ENCODE data around the gene DNASE1L1. TPM values are rescaled to one million over a fixed set of nuclear protein-coding genes. Genes with fewer than 3 reads are reported as not detected.

Gene DNASE1L1
- polyA plus RNA-seq, 4 donors, result 10.1 to 16.5 (median 12.0) TPM

DNA sequence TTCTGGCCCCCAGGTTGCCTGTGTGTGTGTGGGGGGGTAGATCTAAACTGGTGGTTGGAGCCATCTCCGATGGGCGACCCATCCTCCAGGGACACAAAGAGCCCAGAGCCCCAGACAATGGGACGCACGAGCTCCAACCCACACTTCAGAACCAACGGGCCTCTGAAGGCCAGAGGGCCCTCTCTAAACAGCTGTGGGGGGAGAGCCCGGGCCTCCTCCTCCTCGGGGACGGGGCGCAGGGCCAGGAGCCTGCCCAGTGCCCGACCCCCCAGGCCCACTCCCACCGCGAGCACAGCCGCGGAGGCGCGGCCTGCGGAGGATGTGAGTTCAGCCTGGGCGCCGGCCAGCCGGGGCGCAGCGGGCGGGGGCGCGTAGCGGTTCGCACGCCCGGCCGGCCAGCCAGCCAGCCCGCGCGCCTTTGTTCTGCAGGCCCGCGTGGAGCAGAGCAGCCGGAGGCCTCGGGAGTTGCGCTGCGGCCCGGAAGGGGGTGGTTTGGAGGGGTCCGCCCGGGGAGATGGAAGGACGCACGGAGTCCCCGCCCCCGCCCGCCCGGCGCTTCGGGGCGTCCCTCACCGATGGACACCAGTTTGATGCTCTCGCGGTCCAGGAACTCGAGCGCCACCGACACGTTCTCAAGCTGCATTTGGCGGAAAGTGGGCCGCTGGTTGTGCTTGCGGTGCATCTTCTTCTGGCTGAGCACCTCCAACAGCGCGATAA, 38.6 kb downstream of the DNASE1L1 start:
- no peak for DNase-seq (ENCODE audit: low read depth in 4 of 4, low spot score in 3 of 4)

DNA sequence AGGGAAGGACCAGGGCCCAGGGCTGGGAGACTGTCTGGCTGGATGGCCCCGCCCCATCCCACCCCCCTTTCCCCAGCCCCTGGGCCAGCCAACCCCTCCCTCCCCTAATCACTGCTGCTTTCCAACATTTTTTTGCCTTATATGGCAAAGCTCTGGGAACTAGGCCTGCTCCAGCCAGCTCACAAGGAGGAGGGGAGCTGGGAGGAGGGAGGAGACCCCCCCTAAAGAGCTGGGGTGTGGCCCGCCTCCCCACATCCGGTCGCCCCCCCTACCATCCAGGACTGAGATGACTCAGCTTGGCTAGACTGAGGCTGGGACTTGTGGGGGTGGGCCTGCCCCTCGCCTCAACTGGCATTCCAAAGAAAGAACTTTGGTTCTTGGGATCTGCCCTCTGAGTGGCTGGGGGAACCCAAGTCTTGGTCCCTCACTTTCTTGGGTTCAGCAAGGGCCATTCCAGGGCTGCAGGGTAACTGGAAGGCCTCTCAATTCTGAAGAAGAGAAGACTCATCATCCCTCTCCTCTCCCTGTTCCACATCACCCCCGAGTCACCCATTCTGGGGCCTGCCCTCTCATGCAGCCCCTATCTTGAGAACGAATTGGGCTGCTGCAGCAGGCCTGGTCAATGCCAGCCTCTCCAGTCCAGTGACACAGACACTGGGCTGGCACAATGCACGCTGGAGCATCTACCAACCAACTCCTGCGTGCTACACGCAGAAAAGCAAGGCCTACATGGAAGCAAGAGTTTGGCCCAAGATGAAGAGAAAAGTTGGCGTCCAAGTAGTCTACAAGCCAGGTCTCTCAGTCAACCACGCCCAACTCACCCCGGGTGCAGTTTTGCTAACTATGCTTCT, 39.4 kb downstream of the DNASE1L1 start:
- DNase-seq (ENCODE audit: low read depth in 4 of 4, low spot score in 3 of 4), result peak; percentile 60 to 79 (median 68)

DNA sequence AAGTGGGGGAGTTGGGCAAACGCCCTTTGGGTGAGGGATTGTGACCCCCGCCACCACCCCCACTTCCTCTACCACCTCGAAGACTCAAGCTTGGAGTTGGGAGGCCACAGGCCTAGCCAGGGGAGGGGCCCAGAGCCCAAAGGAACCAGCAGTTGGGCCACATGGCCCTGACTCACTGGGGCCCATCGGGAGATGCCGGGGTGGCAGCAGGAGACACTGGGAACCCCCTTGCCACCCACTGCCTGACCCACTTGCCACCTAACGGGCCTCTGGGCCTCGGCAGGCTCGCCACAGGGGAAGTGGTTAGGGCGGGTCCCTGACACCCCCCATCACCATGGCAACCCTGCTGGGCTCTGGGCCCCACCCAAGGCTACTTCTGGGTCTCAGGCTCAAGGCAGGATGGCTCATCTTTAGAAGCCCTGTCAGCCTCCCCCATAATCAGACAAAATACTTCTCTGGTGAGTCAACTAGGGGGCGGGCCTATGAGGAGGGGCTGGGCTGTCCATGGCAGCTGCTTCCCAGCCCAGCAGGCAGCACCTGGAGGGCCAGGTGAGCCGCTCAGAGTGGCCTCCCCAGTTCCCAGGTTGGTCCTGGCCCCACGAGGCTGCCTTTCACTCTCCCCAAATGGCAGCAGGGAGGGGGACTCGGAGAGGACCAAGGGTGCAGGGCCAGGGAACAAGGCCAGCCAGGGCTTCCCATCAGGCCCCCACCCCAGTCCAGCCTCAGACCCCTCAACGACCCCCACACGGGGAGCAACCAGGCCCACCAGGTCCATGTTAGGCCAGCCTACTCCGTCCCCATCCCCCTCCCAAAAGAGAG, 40.2 kb downstream of the DNASE1L1 start:
- DNase-seq (ENCODE audit: low read depth in 4 of 4, low spot score in 3 of 4), result no peak

DNA sequence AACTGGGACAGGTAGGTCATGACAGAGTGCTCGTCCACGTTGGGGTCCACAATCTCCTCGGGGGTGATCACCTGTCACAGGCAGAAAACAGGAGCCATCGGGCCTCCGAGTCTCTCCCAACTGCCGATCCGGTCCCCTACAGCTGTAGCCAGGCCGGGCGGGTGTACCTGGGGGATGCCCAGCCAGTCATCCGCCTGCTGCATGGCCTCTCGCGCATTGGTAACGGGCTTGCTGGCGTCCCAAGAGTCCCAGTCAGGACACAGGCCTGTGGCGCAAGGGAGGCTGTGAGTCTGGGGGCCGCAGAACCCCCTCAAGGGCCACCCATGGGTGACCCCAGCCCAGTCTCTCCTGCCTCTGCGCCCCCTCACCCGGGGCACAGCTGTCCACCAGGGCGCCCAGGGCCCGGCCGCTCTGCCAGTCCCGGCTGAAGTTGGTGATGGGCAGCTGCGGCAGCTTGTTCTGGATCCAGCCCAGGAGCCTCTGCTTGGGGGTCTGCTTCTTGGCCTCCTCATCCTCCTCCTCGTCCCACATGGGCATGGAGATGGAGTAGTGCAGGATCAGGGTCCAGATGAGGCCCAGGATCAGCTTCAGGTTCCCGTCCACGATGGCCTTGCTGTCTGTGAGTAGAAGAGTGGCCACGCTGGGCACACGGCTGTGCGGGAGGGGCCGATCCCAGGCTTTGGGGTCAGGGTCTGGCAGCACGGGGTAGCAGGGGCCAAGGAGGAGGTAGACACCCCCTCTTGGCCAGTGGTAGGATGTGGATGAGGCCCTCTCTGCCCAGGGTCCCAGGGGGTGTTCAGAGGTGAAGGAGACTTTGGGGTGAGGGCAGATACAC, 41.4 kb downstream of the DNASE1L1 start:
- DNase-seq (ENCODE audit: low read depth in 4 of 4, low spot score in 3 of 4), result no peak

DNA sequence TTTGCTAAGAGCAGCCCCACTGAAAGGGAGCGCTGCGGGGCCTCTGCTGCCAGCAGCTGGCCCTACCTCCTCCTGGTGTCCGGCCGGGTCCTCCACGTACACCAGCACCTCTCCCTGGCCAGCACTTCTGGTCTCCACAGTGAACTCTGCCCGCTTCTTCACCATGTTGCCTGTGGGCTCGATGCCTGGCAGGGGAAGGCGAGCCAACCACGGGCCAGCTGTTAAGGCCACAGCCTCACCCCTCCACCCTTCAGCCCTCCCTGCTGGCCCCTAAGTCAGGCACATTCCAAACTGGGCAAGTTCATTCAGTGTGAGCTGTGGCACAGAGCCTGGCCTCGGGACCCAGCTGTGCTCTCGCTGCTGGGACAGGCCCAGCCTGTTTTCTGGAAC, 42.4 kb downstream of the DNASE1L1 start:
- DNase-seq (ENCODE audit: low read depth in 4 of 4, low spot score in 3 of 4), result no peak

DNA sequence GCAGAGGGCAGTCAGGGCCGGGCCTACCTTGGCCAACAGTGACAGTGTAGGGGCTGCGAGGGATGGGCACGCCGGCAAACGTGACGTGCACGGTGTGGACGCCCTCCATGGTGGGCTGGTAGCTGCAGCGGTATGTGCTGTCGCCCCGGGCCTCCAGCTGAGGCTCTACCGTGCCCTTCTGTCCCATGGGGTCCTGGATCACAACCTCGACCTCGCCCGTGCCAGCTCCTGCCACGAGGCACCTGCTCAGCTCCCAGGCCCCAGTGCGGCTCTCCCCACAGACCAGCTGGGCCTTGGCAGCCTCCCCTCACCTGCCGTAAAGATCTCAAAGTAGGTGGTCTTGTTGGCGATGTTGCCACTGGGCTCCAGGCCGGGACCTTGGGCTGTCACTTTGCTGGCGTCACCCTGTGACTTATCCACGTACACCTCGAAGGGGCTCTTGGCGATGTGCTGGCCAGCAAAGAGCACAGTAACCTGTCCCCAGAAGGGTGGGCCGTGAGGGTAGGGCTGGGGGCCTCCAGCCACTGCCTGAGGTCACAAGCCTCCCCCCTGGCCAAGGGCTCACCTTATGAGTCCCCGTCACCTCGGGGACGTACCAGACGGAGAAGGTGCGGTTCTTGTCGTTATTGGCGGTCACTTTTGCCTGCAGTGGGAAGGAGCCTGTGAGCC, 42.9 kb downstream of the DNASE1L1 start:
- no peak for DNase-seq (ENCODE audit: low read depth in 4 of 4, low spot score in 3 of 4)

DNA sequence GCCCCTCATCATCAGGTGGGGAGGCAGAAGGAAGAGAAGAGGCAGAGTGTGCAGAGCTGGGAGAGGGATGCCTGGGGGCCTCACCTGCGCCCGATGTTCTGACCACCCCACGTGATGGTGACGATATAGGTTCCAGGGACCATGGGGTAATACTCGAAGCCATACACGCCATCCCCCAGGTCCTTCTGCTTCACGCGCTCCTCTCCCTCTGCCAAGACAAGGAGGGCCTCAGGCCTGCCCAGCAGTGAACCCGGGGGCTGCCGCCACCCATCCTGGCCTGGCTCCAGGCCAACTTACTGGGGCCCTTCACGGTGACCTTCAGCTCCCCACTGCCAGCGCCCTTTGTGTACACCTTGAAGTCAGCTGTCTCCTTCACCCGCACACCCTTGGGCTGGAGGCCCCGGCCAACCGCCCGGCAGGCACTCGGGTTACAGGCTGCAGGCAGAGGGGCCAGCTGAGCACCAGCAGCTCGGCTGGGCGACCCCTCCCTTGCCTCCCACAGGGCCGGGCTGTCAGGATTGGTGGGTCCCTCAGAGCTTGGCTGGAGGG, 43.9 kb downstream of the DNASE1L1 start:
- DNase-seq (ENCODE audit: low read depth in 4 of 4, low spot score in 3 of 4), result no peak

DNA sequence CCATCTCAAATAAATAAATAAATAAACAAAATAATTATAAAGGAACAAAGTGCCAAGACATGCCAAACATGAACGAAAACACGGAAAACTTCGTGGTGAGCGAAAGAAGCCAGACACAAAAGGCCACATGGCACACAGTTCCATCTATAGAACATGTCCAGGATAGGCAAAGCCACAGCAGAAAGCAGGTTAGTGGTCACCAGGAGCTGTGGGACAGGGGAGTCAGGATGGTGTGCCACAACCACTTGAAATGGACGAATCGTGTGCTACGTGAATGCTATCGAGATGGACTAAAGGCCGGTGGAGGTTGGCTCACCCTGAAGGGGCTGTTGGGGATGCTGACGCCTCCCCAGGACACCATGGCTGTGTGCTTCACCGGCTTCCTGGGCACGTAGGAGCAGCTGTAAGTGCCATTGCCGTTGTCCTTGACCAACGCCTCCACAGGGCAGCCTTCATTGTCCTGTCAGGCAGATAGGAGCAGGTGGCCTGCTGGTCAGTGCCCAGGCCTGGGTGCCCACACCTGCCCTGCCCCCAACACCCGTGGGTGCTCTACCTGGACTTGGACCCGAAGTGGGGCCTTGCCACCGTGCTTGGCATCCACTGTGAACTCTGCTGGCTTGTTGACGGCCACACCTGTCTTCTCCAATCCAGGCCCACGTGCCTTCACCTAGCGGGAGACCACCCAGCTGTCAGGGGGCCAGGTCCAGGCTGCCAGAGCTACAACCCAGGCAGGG, 45.2 kb downstream of the DNASE1L1 start:
- DNase-seq (ENCODE audit: low read depth in 4 of 4, low spot score in 3 of 4), result no peak

DNA sequence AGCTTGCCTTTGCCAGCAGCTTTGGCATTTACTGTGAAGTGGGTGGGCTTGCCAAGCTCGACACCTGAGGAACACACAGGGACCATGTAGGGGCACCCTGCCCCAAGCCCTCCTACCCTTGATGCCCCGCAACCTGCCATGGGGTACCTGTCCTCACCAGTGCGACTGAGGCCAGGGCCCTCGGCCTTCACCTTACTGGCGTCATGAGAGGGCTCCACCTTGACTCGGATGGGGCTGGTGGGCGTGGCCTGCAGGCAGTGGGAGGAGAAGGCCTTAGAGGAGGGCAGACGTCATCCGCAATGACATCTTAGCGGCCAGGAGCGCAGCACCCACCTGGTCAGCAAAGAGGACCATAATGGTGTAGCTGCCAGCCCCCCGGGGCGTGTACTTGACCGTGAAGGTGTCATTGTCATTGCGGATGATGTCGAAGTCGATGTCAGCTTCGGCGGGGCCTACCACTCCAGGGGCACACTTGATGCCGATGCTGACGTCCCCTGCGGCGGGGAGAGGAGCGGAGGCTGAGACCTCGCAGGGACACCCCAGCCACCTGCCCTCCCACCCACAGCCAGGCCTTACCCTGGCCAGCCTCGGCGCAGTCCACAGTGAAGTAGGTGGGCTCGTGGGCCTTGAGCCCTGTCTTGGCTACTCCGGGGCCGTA, 46.8 kb downstream of the DNASE1L1 start:
- DNase-seq (ENCODE audit: low read depth in 4 of 4, low spot score in 3 of 4), result no peak

DNA sequence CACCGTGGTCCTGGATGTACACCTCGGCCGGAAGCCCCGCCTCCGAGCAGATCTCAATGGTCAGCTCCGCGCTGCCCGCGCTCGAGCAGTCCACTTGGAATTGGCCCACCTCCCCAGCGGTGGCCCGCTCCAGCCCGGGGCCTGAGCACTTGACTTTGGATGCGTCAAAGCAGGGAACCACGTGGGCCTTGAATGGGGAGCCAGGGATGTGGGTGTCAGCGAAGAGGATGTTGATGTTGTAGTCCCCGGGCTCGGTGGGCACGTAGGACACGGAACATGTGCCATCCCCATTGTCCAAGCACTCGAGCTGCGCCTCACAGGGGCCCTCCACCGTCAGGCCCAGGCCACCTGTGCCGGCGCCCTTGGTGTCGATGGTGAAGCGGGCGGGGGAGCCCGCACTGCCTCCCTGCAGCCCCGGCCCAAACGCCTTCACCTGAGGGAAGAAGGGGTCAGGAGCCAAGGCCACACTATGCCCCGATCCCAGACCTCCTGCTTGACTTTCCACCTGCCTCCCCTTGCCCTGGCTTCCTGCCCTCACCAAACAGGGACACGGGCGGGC, 48.8 kb downstream of the DNASE1L1 start:
- DNase-seq (ENCODE audit: low read depth in 4 of 4, low spot score in 3 of 4), result no peak

DNA sequence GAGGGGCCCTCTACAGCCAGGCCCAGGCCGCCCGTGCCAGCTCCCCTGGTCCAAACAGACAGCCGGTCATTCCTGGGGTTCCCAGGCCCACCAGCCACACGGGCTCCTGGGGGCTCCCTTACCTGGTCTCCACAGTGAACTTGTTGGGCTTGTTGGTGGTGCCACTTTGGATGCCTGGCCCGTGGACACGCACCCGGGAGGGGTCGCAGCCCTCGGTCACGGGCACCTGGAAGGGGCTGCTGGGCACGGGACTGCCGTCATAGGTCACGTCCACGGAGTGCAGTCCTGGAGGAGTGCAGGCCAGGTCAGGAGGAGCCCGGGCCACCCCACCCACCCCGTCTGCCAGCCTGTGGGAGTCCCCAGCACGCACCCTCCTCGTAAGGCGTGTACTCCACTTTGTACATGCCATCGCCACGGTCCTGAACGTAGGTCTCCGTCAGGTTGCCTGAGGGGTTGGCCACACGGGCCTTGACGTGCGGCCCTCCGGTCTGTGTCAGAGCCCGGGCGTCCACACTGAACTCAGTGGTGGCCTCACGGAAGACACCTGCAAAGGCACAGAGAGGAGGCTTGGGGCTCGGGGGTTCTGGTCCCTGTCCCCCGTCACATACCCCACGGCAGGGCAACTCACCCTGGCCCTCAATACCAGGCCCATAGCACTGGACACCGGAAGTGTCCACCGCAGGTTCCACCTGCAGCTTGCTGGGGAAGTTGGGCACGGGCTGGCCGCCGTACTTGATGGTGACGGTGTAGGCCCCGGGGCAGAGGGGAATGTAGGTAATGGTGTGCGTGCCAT, 49.5 kb downstream of the DNASE1L1 start:
- DNase-seq (ENCODE audit: low read depth in 4 of 4, low spot score in 3 of 4), result no peak

DNA sequence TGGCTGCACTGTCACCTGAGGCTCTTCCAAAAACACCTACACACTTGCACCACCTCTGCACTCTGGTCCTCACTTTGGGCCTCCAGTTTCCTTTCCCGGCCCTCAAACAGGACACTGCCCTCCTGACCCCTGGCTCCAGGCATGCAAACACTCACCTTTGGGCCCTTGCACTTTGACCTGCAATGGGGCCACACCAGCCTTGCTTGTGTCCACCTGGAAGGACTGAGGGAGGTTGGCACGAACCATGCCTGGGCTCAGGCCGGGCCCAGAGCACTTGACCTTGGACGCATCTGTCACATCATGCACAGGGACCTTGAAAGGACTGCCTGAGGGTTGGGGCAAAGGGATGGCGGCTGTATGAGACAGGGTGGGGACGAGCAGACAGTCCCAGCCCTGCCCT, 50.2 kb downstream of the DNASE1L1 start:
- DNase-seq (ENCODE audit: low read depth in 4 of 4, low spot score in 3 of 4), result no peak

DNA sequence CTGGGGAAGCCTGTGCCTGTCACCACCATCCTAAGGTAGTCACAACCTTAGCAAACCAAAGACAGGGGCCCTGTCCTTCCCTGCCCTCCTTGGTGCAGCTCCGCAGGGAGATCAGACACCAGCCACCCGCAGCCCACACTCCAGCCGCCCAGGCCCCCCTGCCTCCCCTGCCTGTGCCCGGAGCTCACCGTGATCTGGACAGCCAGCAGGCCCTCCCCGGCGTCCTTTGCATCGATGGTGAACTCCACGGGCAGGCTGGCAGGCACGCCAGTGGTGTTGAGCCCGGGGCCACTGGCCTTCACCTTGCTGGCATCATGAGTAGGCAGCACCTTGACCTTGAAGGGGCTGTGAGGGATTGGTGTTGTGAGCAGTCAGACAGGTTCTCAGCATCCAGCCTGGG, 51.0 kb downstream of the DNASE1L1 start:
- DNase-seq (ENCODE audit: low read depth in 4 of 4, low spot score in 3 of 4), result no peak

DNA sequence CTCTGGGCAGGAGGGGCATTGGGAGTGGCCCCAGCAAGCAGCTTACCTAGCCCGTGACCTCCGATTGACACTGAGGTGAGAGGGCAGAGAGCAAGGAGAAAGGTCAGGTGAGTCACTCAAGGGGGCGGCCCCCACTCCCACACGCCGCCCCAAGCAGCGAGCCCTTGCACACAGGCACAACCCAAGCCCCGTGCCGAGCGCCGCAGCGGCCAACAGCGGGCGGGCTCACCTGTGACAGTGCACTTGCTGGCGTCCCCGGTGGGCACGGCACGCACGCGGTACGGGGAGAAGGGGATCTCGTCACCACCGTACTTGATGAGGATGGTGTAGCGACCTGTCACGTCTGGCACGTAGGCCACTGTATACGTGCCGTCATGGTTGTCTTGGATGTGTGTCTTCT, 51.8 kb downstream of the DNASE1L1 start:
- DNase-seq (ENCODE audit: low read depth in 4 of 4, low spot score in 3 of 4), result no peak

DNA sequence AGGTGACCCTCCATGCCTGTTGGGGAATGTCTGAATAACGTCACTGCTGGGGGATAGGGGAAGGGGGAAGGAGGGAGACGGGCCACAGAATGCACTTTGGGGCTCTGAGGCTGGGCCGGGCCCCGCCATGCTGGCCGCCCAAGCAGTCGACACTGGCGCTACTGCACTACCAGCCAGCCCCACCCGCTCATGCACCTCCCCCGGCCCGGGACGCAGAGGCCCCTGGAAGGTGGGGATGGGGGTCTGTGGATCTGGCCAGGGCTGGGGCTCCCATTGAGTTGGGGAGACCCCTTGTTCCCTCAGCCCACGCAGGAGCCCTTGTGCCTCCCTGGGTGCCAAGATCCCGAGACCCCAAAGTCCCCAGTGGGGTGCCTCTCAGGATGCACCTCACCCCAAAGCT, 52.5 kb downstream of the DNASE1L1 start:
- DNase-seq (ENCODE audit: low read depth in 4 of 4, low spot score in 3 of 4), result no peak

DNA sequence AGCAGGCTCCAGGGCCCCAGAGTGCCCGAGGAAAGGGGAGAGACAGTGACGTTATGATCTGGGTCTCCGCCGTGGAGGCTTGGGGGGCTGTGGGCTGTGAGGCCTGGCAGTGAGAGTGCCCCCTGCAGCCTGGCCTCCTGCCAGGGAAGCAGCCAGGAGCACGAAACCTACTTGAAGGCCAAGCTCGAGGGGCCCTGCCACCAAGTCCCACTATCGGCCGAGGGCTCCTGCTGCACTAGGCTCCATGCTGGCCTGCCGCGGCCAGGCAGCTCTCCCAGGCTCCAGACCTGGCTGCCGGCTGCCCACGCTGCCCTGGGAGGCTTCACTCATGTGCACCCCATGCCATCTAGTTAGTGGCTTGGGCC, 53.3 kb downstream of the DNASE1L1 start:
- no peak for DNase-seq (ENCODE audit: low read depth in 4 of 4, low spot score in 3 of 4)

DNA sequence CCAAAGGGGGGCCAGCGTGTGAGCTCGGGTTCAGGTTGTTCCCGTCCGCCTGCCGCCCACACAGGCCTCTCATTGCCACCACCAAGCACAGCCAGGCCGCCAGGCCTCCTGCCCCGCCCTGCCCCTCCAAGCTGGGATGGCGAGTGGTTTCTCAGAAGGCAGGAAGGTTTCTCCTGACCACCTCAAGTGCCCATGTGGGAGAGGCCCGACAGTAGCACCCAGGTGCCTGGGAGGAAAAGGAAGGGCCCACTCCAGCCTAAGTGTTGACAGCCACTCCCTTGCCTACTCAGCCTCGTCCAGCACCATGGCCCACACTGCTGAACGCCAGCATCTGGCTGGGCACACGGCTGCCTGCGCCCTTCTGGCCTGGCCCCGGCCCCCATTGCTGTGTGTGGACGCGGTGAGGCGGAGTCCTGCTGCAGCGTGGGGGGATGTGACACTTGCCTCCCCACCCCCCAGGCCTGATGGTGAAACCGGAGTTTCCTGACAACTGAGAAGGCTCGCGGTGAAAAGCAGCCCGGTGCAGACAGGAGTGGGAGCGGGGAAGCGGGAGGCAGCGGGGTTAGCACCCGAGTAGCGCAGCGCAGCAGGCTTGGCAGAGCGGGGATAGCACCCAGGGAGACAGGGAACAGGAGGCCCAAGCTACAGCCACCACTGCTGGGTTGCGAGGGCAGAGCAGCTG, 53.8 kb downstream of the DNASE1L1 start:
- no peak for DNase-seq (ENCODE audit: low read depth in 4 of 4, low spot score in 3 of 4)
